PC-3 (cell line): Measurements from ENCODE around the gene BRCA1.
"Not testable (repeated sequence)": the region's sequence is repeated elsewhere in the genome, so short reads cannot be mapped to it uniquely, and the experiment has no call there.

ENCODE experiments used
- EZH2 ChIP-seq: fragments of 300-600 bp; sonication (generic); IDR thresholded peaks from one replicate; pipeline ENCODE4 v1.6.1; 2017; ENCODE audit warnings: antibody characterized with exemption, mild to moderate bottlenecking, low read length; ENCODE audit not compliant: unreplicated experiment
- TF ChIP-seq, protein P1 (sequence below): fragments of 300-600 bp; sonication (generic); conservative IDR thresholded peaks from 2 replicates; pipeline ENCODE4 v1.5.1; 2017; ENCODE audit warnings: antibody characterized with exemption, low read depth, mild to moderate bottlenecking, low read length

DNA sequence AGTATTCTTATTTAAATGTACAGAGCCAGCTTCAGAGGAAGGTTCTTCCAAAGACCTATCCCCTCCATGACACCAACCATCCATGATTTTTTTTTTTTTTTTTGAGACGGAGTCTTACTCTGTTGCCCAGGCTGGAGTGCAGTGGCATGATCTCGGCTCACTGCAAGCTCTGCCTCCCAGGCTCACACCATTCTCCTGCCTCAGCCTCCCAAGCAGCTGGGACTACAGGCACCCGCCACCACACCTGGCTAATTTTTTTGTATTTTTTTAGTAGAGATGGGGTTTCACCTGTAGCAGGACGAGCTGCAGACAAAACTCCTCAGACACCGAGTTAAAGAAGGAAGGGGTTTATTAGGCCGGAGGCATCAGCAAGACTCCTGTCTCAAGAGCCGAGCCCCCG lies 34.8 kb upstream of the BRCA1 start:
- TF ChIP-seq, protein P1, sequence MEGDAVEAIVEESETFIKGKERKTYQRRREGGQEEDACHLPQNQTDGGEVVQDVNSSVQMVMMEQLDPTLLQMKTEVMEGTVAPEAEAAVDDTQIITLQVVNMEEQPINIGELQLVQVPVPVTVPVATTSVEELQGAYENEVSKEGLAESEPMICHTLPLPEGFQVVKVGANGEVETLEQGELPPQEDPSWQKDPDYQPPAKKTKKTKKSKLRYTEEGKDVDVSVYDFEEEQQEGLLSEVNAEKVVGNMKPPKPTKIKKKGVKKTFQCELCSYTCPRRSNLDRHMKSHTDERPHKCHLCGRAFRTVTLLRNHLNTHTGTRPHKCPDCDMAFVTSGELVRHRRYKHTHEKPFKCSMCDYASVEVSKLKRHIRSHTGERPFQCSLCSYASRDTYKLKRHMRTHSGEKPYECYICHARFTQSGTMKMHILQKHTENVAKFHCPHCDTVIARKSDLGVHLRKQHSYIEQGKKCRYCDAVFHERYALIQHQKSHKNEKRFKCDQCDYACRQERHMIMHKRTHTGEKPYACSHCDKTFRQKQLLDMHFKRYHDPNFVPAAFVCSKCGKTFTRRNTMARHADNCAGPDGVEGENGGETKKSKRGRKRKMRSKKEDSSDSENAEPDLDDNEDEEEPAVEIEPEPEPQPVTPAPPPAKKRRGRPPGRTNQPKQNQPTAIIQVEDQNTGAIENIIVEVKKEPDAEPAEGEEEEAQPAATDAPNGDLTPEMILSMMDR, result not testable (repeated sequence)
- not testable (repeated sequence) for TF ChIP-seq EZH2
